ENCODE data around the gene TMOD1.

Gene TMOD1

GRCh38 chr9:97632248-97632984 lies 130.9 kb downstream of the TMOD1 start:
- H3K27me3 ChIP-seq (replicated peaks; ENCODE audit: control insufficient read depth, insufficient read depth, low read length) = no peaks in the 10 kb centered on the region
- no peak for TF ChIP-seq CTCF (IDR thresholded peaks at IDR 0.05; ENCODE audit: insufficient read depth, low read length, poor library complexity, severe bottlenecking)
- H3K4me3 ChIP-seq (replicated peaks; ENCODE audit: low read depth, low read length) = peak overlapping the region; percentile 95
- DNase-seq (ENCODE audit: extremely low read depth, insufficient read length) = no peak
- no peaks in the 10 kb centered on the region for H3K36me3 ChIP-seq (ENCODE audit: control insufficient read depth, insufficient read depth, low read length)

- DNase-seq (ENCODE audit: extremely low read depth, insufficient read length) = peak; percentile 99
- Histone ChIP-seq H3K27me3 (replicated peaks; ENCODE audit: control insufficient read depth, insufficient read depth, low read length) (no peaks in the 10 kb centered on the region), H3K4me3 (replicated peaks; ENCODE audit: low read depth, low read length) (peak within 1 kb of the TSS; percentile 95), H3K36me3 (ENCODE audit: control insufficient read depth, insufficient read depth, low read length) (no peaks in the 10 kb centered on the region)
- TF ChIP-seq CTCF (IDR thresholded peaks at IDR 0.05; ENCODE audit: insufficient read depth, low read length, poor library complexity, severe bottlenecking) = no peak
These were observed 131.8 kb downstream of the TMOD1 start, which contains the start of the genes NCBP1 and TSTD2 for GRCh38 chr9:97632985-97633858. Gene NCBP1, plus strand, starts transcription at chr9:97633821. Its CDS starts 61 bp downstream, at chr9:97633882. Gene TSTD2, minus strand, starts transcription at chr9:97633368. Its CDS starts 5,806 bp downstream, at chr9:97627562.

GRCh38 chr9:97633859-97634490 lies 132.5 kb downstream of the TMOD1 start:
- peak overlapping the region; percentile 95 for H3K4me3 ChIP-seq (replicated peaks; ENCODE audit: low read depth, low read length)
- H3K36me3 ChIP-seq (ENCODE audit: control insufficient read depth, insufficient read depth, low read length) = no peaks in the 10 kb centered on the region
- DNase-seq (ENCODE audit: extremely low read depth, insufficient read length) = no peak
- H3K27me3 ChIP-seq (replicated peaks; ENCODE audit: control insufficient read depth, insufficient read depth, low read length) = no peaks in the 10 kb centered on the region
- no peak for TF ChIP-seq CTCF (IDR thresholded peaks at IDR 0.05; ENCODE audit: insufficient read depth, low read length, poor library complexity, severe bottlenecking)

GRCh38 chr9:97635026-97635425 lies 133.6 kb downstream of the TMOD1 start:
- no peak for TF ChIP-seq CTCF (IDR thresholded peaks at IDR 0.05; ENCODE audit: insufficient read depth, low read length, poor library complexity, severe bottlenecking)
- H3K27me3 ChIP-seq (replicated peaks; ENCODE audit: control insufficient read depth, insufficient read depth, low read length) = no peaks in the 10 kb centered on the region
- DNase-seq (ENCODE audit: extremely low read depth, insufficient read length) = no peak
- peak overlapping the region; percentile 95 for H3K4me3 ChIP-seq (replicated peaks; ENCODE audit: low read depth, low read length)
- H3K36me3 ChIP-seq (ENCODE audit: control insufficient read depth, insufficient read depth, low read length) = no peaks in the 10 kb centered on the region

GRCh38 chr9:97636903-97637302 lies 135.4 kb downstream of the TMOD1 start:
- no peaks in the 10 kb centered on the region for H3K36me3 ChIP-seq (ENCODE audit: control insufficient read depth, insufficient read depth, low read length)
- H3K27me3 ChIP-seq (replicated peaks; ENCODE audit: control insufficient read depth, insufficient read depth, low read length) = no peaks in the 10 kb centered on the region
- no peak for TF ChIP-seq CTCF (IDR thresholded peaks at IDR 0.05; ENCODE audit: insufficient read depth, low read length, poor library complexity, severe bottlenecking)
- no peak for DNase-seq (ENCODE audit: extremely low read depth, insufficient read length)
- H3K4me3 ChIP-seq (replicated peaks; ENCODE audit: low read depth, low read length) = no peak overlapping the region

Measured in GM06990 (cell line).